ENCODE results near the gene BOLL. TPM values are rescaled to one million over a fixed set of nuclear protein-coding genes. Genes with fewer than 3 reads are reported as not detected.

Gene BOLL
- total and polyA plus RNA-seq, 9 donors = 0.62 to 1.7 (median 1.3) TPM

DNA sequence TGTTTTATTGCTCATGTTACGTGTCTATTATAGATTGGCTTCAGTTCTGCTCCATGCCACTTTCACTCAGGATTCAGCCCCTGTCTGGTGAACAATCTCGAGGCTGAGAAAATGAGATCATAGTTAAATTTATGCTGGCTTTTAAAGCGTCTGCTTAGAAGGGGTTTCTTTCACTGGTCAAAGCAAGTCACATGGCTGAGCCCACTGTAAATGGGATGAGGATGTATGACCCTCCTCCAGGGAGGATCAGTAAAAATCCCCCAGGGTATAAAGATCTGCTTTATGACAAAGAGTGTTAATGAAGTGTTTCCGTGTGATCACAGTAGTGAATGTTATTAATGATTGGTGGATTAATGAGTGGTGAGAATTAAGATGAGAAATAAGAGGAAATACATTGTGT, 13.1 kb upstream of the BOLL start:
- Histone ChIP-seq H3K36me3 (ENCODE audit: control insufficient read depth, insufficient read depth, low read length) (no peaks in the 10 kb centered on the region), H3K4me3 (ENCODE audit: low read length) (no peak overlapping the region), H3K4me1 (ENCODE audit: control insufficient read depth, insufficient read depth, low read length) (peaks cover 1% of the 10 kb centered on the region), H3K27ac (ENCODE audit: low read length) (no peak overlapping the region), H3K9me3 (replicated peaks; ENCODE audit: control insufficient read depth, low read depth, low read length) (no peaks in the 10 kb centered on the region), H3K27me3 (ENCODE audit: control insufficient read depth, insufficient read depth, low read length) (peaks cover 3% of the 10 kb centered on the region)
- WGBS (ENCODE audit: insufficient coverage) = no CpG with 5 or more reads among the region's 4 CpGs
- DNase-seq = no peak

DNA sequence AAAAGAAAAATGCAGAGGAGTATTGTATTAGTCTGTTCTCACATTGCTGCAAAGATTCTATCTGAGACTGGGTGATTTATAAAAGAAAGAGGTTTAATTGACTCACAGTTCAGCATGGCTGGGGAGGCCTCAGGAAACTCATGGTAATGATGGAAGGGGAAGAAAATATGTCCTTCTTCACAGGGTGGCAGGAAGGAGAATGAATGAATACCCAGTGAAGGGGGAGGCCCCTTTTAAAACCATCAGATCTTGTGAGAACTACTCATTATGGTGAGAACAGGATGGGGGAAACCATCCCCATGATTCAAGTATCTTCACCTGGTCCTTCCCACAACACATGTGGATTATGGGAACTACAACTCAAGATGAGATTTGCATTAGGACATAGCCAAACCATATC, 10.2 kb upstream of the BOLL start:
- peaks cover 3% of the 10 kb centered on the region for H3K27me3 ChIP-seq (ENCODE audit: control insufficient read depth, insufficient read depth, low read length)
- H3K9me3 ChIP-seq (replicated peaks; ENCODE audit: control insufficient read depth, low read depth, low read length) = no peaks in the 10 kb centered on the region
- no peak overlapping the region for H3K27ac ChIP-seq (ENCODE audit: low read length)
- H3K4me3 ChIP-seq (ENCODE audit: low read length) = no peak overlapping the region
- DNase-seq = no peak
- no peaks in the 10 kb centered on the region for H3K36me3 ChIP-seq (ENCODE audit: control insufficient read depth, insufficient read depth, low read length)
- H3K4me1 ChIP-seq (ENCODE audit: control insufficient read depth, insufficient read depth, low read length) = no peaks in the 10 kb centered on the region

DNA sequence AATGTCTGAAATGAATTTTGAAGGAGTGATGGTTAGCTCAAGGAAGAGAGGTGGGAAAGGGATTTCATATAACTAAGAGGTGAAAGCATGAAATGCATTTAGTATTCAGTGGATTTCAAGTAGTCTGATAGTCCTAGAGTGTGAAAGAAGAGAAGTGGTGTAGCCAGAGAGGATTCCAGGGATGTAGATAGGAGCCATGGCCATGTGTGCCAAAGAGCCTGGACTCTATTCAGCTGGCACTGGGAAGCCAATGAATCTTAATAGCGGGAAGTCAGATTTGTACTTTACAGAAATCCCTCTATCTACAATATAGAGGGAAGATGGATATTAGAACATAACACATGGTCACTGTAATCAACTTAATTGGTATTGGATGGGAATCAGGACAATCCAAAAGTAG, 8.3 kb upstream of the BOLL start:
- Histone ChIP-seq H3K36me3 (ENCODE audit: control insufficient read depth, insufficient read depth, low read length) (no peaks in the 10 kb centered on the region), H3K27ac (ENCODE audit: low read length) (no peak overlapping the region), H3K4me1 (ENCODE audit: control insufficient read depth, insufficient read depth, low read length) (no peaks in the 10 kb centered on the region), H3K9me3 (replicated peaks; ENCODE audit: control insufficient read depth, low read depth, low read length) (no peaks in the 10 kb centered on the region), H3K4me3 (ENCODE audit: low read length) (no peak overlapping the region), H3K27me3 (ENCODE audit: control insufficient read depth, insufficient read depth, low read length) (peaks cover 3% of the 10 kb centered on the region)
- WGBS (ENCODE audit: insufficient coverage) = no CpG with 5 or more reads among the region's 1 CpG
- DNase-seq = no peak

DNA sequence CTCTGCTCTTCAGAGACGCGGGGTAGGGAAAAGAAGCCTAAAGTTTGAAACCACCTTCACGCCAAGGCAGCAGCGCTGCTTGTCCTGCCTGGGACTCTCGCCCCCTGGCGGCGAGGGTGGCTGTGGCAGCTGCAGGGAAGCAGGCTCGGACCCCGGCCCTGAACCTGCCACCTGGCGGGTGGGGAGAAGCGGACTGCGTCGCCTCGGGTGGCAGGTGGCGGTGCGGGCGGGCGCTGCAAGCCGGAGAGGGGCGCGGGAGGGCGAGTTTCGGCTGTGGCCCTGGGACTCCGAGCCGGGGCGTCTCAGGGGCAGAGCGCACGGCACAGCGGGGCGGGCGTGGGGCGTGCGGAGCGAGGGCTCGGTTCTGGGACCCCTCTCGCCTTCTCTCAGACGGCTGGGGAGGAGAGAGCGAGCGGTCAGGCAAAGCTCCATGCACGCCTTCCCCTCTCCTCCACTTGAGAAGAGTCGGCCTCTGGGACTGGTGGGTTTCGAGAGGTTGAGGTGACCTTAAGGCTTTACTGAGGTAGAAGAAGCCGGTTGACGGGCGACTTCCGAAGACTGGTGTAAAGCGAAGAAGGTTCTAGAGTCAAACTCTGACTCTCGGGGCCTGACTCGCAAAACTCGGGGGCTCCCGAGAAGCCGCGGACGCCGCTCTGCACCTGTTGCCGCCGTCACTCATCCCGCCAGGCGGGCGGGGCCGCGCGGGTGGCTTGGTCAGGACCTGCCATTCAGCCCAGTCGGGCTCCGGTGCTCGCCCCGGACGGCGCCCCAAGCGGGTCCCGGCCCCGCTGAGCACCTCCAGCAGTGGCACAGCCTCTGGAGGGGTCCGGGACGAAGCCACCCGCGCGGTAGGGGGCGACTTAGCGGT, 1.1 kb upstream of the BOLL start:
- DNase-seq = peak; percentile 59
- Histone ChIP-seq H3K36me3 (ENCODE audit: control insufficient read depth, insufficient read depth, low read length) (no peaks in the 10 kb centered on the region), H3K27ac (ENCODE audit: low read length) (peak overlapping the region; percentile 62), H3K27me3 (ENCODE audit: control insufficient read depth, insufficient read depth, low read length) (peaks cover 20% of the 10 kb centered on the region), H3K4me3 (ENCODE audit: low read length) (peak overlapping the region; percentile 51), H3K4me1 (ENCODE audit: control insufficient read depth, insufficient read depth, low read length) (peaks cover 3% of the 10 kb centered on the region), H3K9me3 (replicated peaks; ENCODE audit: control insufficient read depth, low read depth, low read length) (no peaks in the 10 kb centered on the region)
- 5% methylated on average over 57 of the region's 79 CpGs for WGBS (ENCODE audit: insufficient coverage)

DNA sequence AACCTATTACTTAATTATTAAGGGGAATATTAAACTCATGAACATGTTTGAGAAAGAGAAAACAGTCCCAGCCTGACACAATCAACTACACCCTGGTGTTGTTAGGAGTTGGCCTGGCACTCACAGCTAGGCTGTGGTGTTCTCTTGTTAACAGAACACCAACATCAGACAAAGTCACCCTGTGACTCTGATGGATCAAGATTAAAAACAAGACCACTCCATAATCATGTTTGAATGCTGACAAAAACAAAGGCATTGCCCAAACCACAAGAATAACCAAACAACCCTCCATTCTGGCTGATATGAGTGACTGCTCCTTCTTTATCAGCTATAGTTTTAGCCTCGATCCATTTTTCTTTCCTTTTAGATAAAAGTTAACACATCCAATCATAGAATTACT, 3.0 kb downstream of the BOLL start:
- H3K4me3 ChIP-seq (ENCODE audit: low read length) = no peak overlapping the region
- no peaks in the 10 kb centered on the region for H3K9me3 ChIP-seq (replicated peaks; ENCODE audit: control insufficient read depth, low read depth, low read length)
- no peaks in the 10 kb centered on the region for H3K36me3 ChIP-seq (ENCODE audit: control insufficient read depth, insufficient read depth, low read length)
- H3K27ac ChIP-seq (ENCODE audit: low read length) = no peak overlapping the region
- H3K4me1 ChIP-seq (ENCODE audit: control insufficient read depth, insufficient read depth, low read length) = peaks cover 3% of the 10 kb centered on the region
- DNase-seq = no peak
- H3K27me3 ChIP-seq (ENCODE audit: control insufficient read depth, insufficient read depth, low read length) = peaks cover 17% of the 10 kb centered on the region
- WGBS (ENCODE audit: insufficient coverage) = 67% methylated on average over 1 of the region's 1 CpG

DNA sequence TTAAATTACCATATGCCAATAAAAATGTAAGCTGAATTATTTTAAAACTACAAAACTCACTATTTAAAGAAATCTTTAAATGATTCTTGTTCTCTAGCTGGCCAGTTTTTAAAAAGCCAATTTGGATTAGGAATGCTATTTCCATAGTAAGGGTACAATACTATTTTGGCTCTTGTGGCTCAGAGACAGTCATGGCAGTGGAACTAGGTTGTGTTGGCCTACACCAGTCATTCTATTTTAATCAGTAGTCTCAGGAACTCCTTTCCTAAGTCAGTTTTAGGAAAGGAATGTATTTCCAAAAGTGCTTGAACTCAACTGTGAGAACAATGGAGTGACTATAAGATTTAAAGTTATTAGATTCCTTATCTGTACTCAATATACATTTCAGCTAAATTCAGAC, 5.9 kb downstream of the BOLL start:
- Histone ChIP-seq H3K27ac (ENCODE audit: low read length) (no peak overlapping the region), H3K4me1 (ENCODE audit: control insufficient read depth, insufficient read depth, low read length) (no peaks in the 10 kb centered on the region), H3K4me3 (ENCODE audit: low read length) (no peak overlapping the region), H3K36me3 (ENCODE audit: control insufficient read depth, insufficient read depth, low read length) (no peaks in the 10 kb centered on the region), H3K9me3 (replicated peaks; ENCODE audit: control insufficient read depth, low read depth, low read length) (no peaks in the 10 kb centered on the region), H3K27me3 (ENCODE audit: control insufficient read depth, insufficient read depth, low read length) (no peaks in the 10 kb centered on the region)
- DNase-seq = no peak

DNA sequence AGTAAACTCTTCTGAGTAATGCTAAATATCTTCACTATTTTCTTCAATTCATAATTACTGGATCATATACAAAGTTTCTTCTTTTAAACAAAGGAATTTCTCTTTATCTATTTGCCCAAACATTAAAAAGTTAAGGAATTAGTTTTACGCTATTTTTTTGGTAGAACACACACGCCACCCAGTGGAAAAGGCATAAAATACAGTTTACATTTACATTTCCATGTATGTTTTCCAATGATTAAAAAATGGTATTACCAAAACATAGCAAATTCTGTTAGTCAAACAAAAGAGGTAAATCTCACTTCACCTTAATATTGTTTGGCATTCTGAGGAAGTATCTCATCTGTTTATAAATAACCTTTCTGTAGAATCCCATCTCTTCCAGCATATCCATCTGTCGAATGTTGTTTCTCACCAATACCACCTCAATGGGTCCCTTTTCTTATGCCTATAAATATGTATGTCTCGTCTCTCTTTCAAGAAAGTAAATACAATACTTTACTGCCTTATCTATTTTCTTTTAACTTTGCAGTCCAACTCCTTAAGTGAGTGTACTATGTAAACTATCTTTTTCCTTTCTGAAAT, 7.2 kb downstream of the BOLL start:
- DNase-seq = peak; percentile 50
- Histone ChIP-seq H3K4me1 (ENCODE audit: control insufficient read depth, insufficient read depth, low read length) (no peaks in the 10 kb centered on the region), H3K4me3 (ENCODE audit: low read length) (no peak overlapping the region), H3K9me3 (replicated peaks; ENCODE audit: control insufficient read depth, low read depth, low read length) (no peaks in the 10 kb centered on the region), H3K36me3 (ENCODE audit: control insufficient read depth, insufficient read depth, low read length) (no peaks in the 10 kb centered on the region), H3K27ac (ENCODE audit: low read length) (no peak overlapping the region), H3K27me3 (ENCODE audit: control insufficient read depth, insufficient read depth, low read length) (no peaks in the 10 kb centered on the region)
- no CpG with 5 or more reads among the region's 4 CpGs for WGBS (ENCODE audit: insufficient coverage)

DNA sequence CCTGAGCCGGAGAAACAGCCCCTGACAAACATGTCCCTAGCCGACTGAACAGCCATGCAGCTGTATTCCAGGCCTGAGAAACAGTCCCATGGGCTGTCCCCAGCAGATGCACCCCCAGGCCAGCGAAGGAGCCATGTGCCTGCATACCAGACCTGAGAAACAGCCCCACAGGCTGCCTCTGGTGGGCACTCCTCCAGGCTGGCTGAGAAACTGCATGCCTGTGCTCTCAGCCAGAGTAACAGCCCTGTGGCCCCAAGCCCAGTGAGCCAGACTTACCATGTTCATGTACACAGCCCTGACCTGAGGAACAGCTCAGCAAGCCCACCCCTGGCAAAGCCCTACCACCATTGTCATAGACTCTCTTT, 24.8 kb downstream of the BOLL start:
- no peak for DNase-seq

DNA sequence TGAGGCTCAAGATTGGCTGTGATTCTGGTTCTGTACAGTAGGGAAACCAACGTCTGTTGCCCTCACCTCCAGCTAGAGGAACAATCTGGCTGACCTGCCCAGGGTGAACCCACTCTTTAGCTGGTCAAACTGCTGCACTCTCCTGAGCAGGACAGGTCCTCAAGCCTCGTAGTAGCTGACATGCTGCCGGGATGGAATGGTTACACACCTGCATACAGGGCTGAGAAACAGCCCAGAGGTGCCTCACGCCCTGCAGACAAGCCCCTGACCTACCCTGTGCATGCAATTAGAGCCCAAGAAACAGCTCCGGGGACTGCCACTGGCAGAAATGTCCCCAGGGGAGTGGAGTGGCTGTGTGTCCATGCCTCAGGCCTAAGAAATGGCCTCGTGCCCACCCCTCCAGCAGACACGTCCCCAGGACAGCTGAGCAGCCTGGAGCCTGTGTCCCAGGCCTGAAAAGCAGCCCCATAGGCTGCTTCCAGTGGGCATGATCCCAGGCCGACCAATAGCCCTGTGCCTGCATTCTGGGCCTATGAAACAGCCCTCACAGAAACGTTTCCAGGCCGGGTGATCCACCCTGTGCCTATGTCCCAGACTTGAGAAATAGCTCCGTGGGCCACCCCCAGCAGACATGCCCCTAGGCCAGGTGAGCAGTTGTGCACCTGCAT, 25.4 kb downstream of the BOLL start:
- Histone ChIP-seq H3K9me3 (replicated peaks; ENCODE audit: control insufficient read depth, low read depth, low read length) (peaks cover 14% of the 10 kb centered on the region), H3K36me3 (ENCODE audit: control insufficient read depth, insufficient read depth, low read length) (no peaks in the 10 kb centered on the region), H3K27ac (ENCODE audit: low read length) (no peak overlapping the region), H3K4me3 (ENCODE audit: low read length) (no peak overlapping the region), H3K27me3 (ENCODE audit: control insufficient read depth, insufficient read depth, low read length) (no peaks in the 10 kb centered on the region), H3K4me1 (ENCODE audit: control insufficient read depth, insufficient read depth, low read length) (no peaks in the 10 kb centered on the region)
- WGBS (ENCODE audit: insufficient coverage) = 81% methylated on average over 11 of the region's 11 CpGs
- DNase-seq = no peak

More for the DNA sequence above, 24.8 kb downstream of the BOLL start:
- Histone ChIP-seq H3K36me3 (ENCODE audit: control insufficient read depth, insufficient read depth, low read length) (no peaks in the 10 kb centered on the region), H3K27ac (ENCODE audit: low read length) (no peak overlapping the region), H3K4me3 (ENCODE audit: low read length) (no peak overlapping the region), H3K27me3 (ENCODE audit: control insufficient read depth, insufficient read depth, low read length) (no peaks in the 10 kb centered on the region), H3K4me1 (ENCODE audit: control insufficient read depth, insufficient read depth, low read length) (no peaks in the 10 kb centered on the region), H3K9me3 (replicated peaks; ENCODE audit: control insufficient read depth, low read depth, low read length) (peaks cover 14% of the 10 kb centered on the region)
- 71% methylated on average over 3 of the region's 3 CpGs for WGBS (ENCODE audit: insufficient coverage)

DNA sequence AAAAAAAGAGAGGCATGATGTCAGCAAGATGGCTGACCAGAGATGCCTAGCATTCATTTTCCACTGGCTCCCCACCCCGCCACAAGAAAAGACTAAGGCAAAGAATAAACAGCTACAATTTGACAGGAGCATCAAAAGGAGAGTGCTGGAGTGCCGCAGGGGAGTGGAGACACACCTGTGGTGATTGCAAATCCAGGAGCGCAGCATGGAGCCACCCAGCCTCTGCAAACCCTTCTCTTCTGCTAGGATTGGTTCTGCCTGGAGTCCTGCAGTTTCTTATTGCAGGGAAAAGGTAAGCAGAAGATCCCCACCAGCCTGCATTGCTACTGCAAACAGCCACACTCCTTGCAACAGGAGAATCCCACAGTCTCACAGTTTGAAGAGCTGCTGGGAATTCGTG, 26.1 kb downstream of the BOLL start:
- no peaks in the 10 kb centered on the region for H3K36me3 ChIP-seq (ENCODE audit: control insufficient read depth, insufficient read depth, low read length)
- 88% methylated on average over 1 of the region's 4 CpGs for WGBS (ENCODE audit: insufficient coverage)
- no peak for DNase-seq

More for the DNA sequence above, 26.1 kb downstream of the BOLL start:
- Histone ChIP-seq H3K4me3 (ENCODE audit: low read length) (no peak overlapping the region), H3K4me1 (ENCODE audit: control insufficient read depth, insufficient read depth, low read length) (no peaks in the 10 kb centered on the region), H3K27ac (ENCODE audit: low read length) (no peak overlapping the region), H3K9me3 (replicated peaks; ENCODE audit: control insufficient read depth, low read depth, low read length) (peaks cover 14% of the 10 kb centered on the region), H3K27me3 (ENCODE audit: control insufficient read depth, insufficient read depth, low read length) (no peaks in the 10 kb centered on the region)
